GOT3 (cell line): ENCODE data around the gene CUL2.
"Not testable (repeated sequence)": the region's sequence is repeated elsewhere in the genome, so short reads cannot be mapped to it uniquely, and the experiment has no call there.

Source experiments
- DNase-seq: peaks from one replicate; lab custom pipeline; 2025; ENCODE audit warnings: mixed read lengths; lab: John Stamatoyannopoulos, UW

Gene CUL2

GRCh38 chr10:35019041-35020024, 70.8 kb downstream of the CUL2 start:
- DNase-seq: no peak

GRCh38 chr10:35017608-35018007, 72.5 kb downstream of the CUL2 start:
- no peak for DNase-seq

- DNase-seq: no peak
Measured at GRCh38 chr10:35015843-35016408, 74.2 kb downstream of the CUL2 start.

GRCh38 chr10:35012781-35013180, 77.4 kb downstream of the CUL2 start:
- DNase-seq: no peak

- no peak for DNase-seq
Measured at GRCh38 chr10:35011771-35012191, 78.4 kb downstream of the CUL2 start.

- DNase-seq: no peak
Measured at GRCh38 chr10:35007858-35008301, 82.3 kb downstream of the CUL2 start.

GRCh38 chr10:35006836-35007235, 83.3 kb downstream of the CUL2 start:
- DNase-seq: no peak

- no peak for DNase-seq
Measured at GRCh38 chr10:35005868-35006267, 84.3 kb downstream of the CUL2 start.

GRCh38 chr10:35004651-35005050, 85.5 kb downstream of the CUL2 start:
- no peak for DNase-seq

GRCh38 chr10:35003906-35004305, 86.2 kb downstream of the CUL2 start:
- DNase-seq: no peak

- no peak for DNase-seq
Measured at GRCh38 chr10:35000936-35001335, 89.2 kb downstream of the CUL2 start.

- DNase-seq: no peak
Measured at GRCh38 chr10:34999532-34999931, 90.6 kb downstream of the CUL2 start.

- DNase-seq: no peak
Measured at GRCh38 chr10:34998940-34999339, 91.2 kb downstream of the CUL2 start.

GRCh38 chr10:34996843-34997242, 93.3 kb downstream of the CUL2 start:
- DNase-seq: no peak

GRCh38 chr10:34995925-34996324, 94.2 kb downstream of the CUL2 start:
- no peak for DNase-seq

- DNase-seq: no peak
Measured at GRCh38 chr10:34994565-34995142, 95.5 kb downstream of the CUL2 start.

- DNase-seq: no peak
Measured at GRCh38 chr10:34993782-34994181, 96.4 kb downstream of the CUL2 start.

- not testable (repeated sequence) for DNase-seq
Measured at GRCh38 chr10:34991117-34991516, 99.0 kb downstream of the CUL2 start.

GRCh38 chr10:34988397-34989067, 101.6 kb downstream of the CUL2 start:
- DNase-seq: no peak

- DNase-seq: no peak
Measured at GRCh38 chr10:34985823-34986222, 104.3 kb downstream of the CUL2 start.

GRCh38 chr10:34985146-34985545, 105.0 kb downstream of the CUL2 start:
- DNase-seq: no peak

- no peak for DNase-seq
Measured at GRCh38 chr10:34981844-34982243, 108.3 kb downstream of the CUL2 start.
